Measurements from ENCODE around the gene SREK1. TPM values are rescaled to one million over a fixed set of nuclear protein-coding genes. Genes with fewer than 3 reads are reported as not detected.
"Not testable (repeated sequence)": the region's sequence is repeated elsewhere in the genome, so short reads cannot be mapped to it uniquely, and the experiment has no call there.

Gene SREK1
- total RNA-seq, 1 donor from 2014 or later: 65.9 TPM

DNA sequence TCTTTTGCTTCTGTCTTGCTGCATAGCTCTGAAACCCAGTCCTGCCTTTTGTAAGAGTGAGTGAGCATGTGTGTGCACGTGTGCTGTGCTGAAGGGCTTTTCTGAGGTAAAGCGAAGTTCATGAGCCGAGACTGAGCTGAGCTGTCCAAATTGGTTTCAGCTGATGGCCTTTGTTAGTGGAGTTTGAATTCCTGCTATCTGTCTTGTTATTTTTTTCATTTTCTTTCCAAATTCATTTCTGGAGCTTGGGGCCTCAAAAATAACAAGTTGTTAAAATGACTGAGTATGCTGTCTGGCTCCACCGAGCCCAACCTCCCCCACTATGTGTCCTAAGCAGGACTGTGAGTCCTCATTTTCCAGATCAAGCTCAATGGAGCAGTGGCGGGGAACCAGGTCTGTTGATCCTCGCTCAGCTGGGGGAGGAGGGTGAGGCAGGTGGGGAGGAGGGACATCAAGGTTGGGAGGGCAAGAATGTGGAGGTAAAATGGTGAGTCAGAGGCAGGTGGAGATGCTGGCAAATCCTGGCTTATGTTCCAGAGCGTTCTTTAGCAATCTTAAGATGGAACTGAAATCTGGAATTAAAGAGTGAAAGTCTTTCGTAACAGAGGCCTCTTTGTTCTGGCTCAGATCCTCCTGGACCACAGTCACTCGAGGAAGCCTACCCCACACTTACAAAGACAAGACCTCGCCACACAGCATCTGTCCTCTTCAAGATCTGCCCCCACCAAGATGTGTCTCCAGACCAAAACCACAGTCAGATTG lies 63.9 kb downstream of the SREK1 start:
- Histone ChIP-seq H3K27ac (no peak overlapping the region), H3K27me3 (no peaks in the 10 kb centered on the region), H3K9me3 (no peaks in the 10 kb centered on the region), H3K4me1 (no peaks in the 10 kb centered on the region), H3K36me3 (no peaks in the 10 kb centered on the region), H3K4me3 (no peak overlapping the region)
- intact Hi-C loops (cut with DNase I): no loop called here
- DNase-seq (no peak), ATAC-seq (no peak)
- TF ChIP-seq, protein P1, sequence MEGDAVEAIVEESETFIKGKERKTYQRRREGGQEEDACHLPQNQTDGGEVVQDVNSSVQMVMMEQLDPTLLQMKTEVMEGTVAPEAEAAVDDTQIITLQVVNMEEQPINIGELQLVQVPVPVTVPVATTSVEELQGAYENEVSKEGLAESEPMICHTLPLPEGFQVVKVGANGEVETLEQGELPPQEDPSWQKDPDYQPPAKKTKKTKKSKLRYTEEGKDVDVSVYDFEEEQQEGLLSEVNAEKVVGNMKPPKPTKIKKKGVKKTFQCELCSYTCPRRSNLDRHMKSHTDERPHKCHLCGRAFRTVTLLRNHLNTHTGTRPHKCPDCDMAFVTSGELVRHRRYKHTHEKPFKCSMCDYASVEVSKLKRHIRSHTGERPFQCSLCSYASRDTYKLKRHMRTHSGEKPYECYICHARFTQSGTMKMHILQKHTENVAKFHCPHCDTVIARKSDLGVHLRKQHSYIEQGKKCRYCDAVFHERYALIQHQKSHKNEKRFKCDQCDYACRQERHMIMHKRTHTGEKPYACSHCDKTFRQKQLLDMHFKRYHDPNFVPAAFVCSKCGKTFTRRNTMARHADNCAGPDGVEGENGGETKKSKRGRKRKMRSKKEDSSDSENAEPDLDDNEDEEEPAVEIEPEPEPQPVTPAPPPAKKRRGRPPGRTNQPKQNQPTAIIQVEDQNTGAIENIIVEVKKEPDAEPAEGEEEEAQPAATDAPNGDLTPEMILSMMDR (IDR thresholded peaks at IDR 0.05): no peak

DNA sequence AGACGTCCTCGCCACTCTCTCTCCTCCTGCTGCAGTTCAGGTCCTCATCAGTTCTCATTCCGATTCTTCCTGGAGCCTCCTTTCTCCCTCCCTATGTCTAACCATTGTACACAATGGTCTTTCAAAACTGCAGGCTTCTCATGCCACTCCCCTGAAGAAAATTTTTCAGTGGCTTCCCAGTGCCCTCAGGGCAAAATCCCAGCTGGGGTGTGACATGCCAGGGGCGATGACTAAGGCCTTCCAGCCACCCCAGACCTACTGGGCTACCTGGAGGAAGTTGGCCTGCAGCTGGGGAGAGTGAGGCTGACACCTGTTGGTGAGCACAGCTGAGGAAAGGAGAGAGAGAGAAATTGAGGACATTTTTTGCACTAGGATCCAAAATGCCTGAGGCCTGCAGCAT lies 65.2 kb downstream of the SREK1 start:
- H3K4me3 ChIP-seq: no peak overlapping the region
- TF ChIP-seq, protein P1 (IDR thresholded peaks at IDR 0.05): no peak
- H3K27me3 ChIP-seq: no peaks in the 10 kb centered on the region
- H3K27ac ChIP-seq: no peak overlapping the region
- H3K9me3 ChIP-seq: no peaks in the 10 kb centered on the region
- no peaks in the 10 kb centered on the region for H3K4me1 ChIP-seq
- intact Hi-C loops (cut with DNase I): no loop called here
- peak; percentile 62 for ATAC-seq
- no peak for DNase-seq
- no peaks in the 10 kb centered on the region for H3K36me3 ChIP-seq

DNA sequence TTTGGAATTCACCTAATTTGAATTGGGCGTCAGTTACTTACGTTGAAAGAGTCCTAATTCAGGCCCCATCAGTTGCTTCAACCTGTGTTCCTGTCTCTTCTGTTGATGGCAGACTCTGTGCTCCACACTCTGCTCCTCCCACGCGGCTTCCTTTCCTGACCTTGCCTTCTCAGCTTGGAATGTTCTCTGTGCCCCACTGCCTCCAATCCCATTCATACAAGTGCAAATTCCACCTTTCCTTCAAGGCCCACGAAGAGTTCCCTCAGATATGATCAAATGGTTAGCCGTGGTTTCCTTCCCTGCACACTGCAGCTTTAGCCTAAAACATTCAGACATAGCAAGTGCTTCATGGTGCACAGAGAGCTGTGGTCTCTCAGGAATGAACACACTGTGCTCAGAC lies 65.7 kb downstream of the SREK1 start:
- DNase-seq: no peak

DNA sequence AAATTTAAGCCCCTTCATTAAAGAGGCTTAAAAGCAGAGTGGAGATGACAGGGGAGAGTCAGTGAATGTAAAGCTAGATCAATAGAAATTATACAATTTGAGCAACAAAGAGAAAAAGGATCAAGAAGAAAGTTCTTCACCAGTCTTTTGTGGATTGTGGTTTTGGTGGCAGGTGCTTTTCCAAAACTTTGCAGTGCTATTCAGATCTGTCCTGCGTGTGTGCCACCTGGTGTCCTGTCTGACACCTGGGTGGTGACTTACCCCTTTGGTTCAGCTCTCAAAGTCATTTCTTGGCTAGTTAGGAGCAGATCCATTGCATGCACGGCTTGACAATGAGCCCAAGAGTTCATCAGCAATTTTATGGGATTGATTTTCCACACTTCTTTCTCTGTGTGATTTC lies 69.4 kb downstream of the SREK1 start:
- Histone ChIP-seq H3K36me3 (no peaks in the 10 kb centered on the region), H3K4me3 (no peak overlapping the region), H3K27ac (no peak overlapping the region), H3K4me1 (no peaks in the 10 kb centered on the region), H3K27me3 (no peaks in the 10 kb centered on the region), H3K9me3 (no peaks in the 10 kb centered on the region)
- no peak for ATAC-seq
- TF ChIP-seq, protein P1 (IDR thresholded peaks at IDR 0.05): no peak
- intact Hi-C loops (cut with DNase I): no loop called here
- DNase-seq: no peak

More for the DNA sequence above, 65.7 kb downstream of the SREK1 start:
- no peaks in the 10 kb centered on the region for H3K27me3 ChIP-seq
- no peaks in the 10 kb centered on the region for H3K4me1 ChIP-seq
- no peaks in the 10 kb centered on the region for H3K9me3 ChIP-seq
- no peak overlapping the region for H3K4me3 ChIP-seq
- TF ChIP-seq, protein P1 (IDR thresholded peaks at IDR 0.05): no peak
- no peaks in the 10 kb centered on the region for H3K36me3 ChIP-seq
- no peak for ATAC-seq
- intact Hi-C loops (cut with DNase I): no loop called here
- H3K27ac ChIP-seq: no peak overlapping the region

DNA sequence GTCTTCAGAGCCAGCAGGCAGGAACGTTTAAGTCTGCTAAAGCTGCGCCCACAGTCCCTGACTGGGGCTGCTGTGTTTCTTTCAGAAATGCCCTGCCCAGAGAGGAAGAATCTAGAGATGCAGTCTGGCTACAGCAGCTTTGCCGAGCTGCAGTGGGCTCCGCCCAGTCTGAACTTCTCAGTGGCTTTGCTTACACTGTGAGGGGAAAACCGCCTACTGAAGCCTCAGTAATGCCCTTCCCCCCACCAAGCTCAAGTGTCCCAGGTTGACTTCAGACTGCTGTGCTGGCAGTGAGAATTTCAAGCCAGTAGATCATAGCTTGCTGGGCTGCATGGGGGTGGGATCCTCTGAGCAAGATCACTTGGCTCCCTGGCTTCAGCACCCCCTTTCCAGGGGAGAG lies 78.4 kb downstream of the SREK1 start:
- no peaks in the 10 kb centered on the region for H3K9me3 ChIP-seq
- TF ChIP-seq, protein P1 (IDR thresholded peaks at IDR 0.05): no peak
- intact Hi-C loops (cut with DNase I): no loop called here
- H3K4me3 ChIP-seq: no peak overlapping the region
- H3K4me1 ChIP-seq: no peaks in the 10 kb centered on the region
- no peaks in the 10 kb centered on the region for H3K27me3 ChIP-seq
- H3K36me3 ChIP-seq: no peaks in the 10 kb centered on the region
- H3K27ac ChIP-seq: no peak overlapping the region
- DNase-seq: no peak
- no peak for ATAC-seq

DNA sequence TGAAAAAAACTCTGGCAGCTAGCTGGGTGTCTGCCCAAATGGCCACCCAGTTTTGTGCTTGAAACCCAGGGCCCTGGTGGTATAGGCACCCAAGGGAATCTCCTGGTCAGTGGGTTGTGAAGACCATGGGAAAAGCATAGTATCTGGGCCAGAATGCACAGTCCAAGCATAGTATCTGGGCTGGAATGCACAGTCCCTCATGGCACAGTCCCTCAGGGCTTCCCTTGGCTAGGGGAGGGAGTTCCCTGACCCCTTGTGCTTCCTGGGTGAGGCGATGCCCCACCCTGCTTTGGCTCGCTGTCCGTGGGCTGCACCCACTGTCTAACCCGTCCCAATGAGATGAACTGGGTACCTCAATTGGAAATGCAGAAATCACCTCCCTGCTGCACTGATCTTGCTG lies 78.8 kb downstream of the SREK1 start:
- H3K4me3 ChIP-seq; H3K27me3 ChIP-seq; H3K4me1 ChIP-seq; H3K9me3 ChIP-seq; ATAC-seq; H3K27ac ChIP-seq; intact Hi-C loops (cut with DNase I); H3K36me3 ChIP-seq; DNase-seq: not testable (repeated sequence)
